Ovary (tissue), 9 donors: ENCODE results near the gene ITLN2. TPM values are rescaled to one million over a fixed set of nuclear protein-coding genes. Genes with fewer than 3 reads are reported as not detected.
"Not testable (repeated sequence)": the region's sequence is repeated elsewhere in the genome, so short reads cannot be mapped to it uniquely, and the experiment has no call there.

ENCODE experiments used
- DNase-seq, 5 donors: peaks; one replicate each; pipeline ENCODE4 v3.0.0-alpha.2; 2019 to 2020
- H3K27ac ChIP-seq, 2 donors: fragments of 200-600 bp; one replicate each; pipeline versions ENCODE4 v1.5.1 to v1.8.0; 2019 to 2022
- H3K27me3 ChIP-seq: fragments of 200-600 bp; one replicate; pipeline ENCODE4 v1.8.0; 2022
- H3K36me3 ChIP-seq: fragments of 200-600 bp; sonication (generic); one replicate; pipeline ENCODE4 v1.5.1; 2019
- H3K4me1 ChIP-seq: one replicate; pipeline ENCODE4 v1.8.1; 2013; ENCODE audit warnings: mild to moderate bottlenecking, moderate library complexity; ENCODE audit not compliant: insufficient read depth
- H3K4me3 ChIP-seq: fragments of 200-600 bp; sonication (generic); one replicate; pipeline ENCODE4 v1.5.1; 2017
- H3K9me3 ChIP-seq, 2 donors: fragments of 200-600 bp in 1 of 2; sonication (generic) in 1 of 2; one replicate each; pipeline versions ENCODE4 v1.5.1 to v1.8.1; 2013 to 2019; ENCODE audit warnings: mild to moderate bottlenecking in 1 of 2, moderate library complexity in 1 of 2
- EP300 ChIP-seq: sonication (generic); formaldehyde crosslinking; IDR thresholded peaks from one replicate; pipeline ENCODE4 v1.6.1; 2017; ENCODE audit warnings: antibody characterized with exemption
- POLR2A ChIP-seq: fragments of 450-650 bp; IDR thresholded peaks from one replicate; pipeline ENCODE4 v1.6.1; 2017; ENCODE audit warnings: antibody characterized with exemption, mild to moderate bottlenecking, moderate library complexity
- WGBS, 3 donors: extraction: QIAGEN DNeasy Blood & Tissue Kit in 1 of 3; methylation state at CpG; one replicate each; pipeline versions ENCODE4 v1.1.5 to v1.1.7; 2013 to 2017; 5-methylcytosine and 5-hydroxymethylcytosine counted together
- intact Hi-C, 4 donors: fragments of 100-400 bp; cut with DNase I; formaldehyde crosslinking; loops; one replicate each; pipeline versions ENCODE4 v1.11.0 to v1.15.1; 2022 to 2023
- polyA plus RNA-seq, 2 donors: library from polyadenylated mRNA; stranded (reverse); fragments of 200-250 nt in 1 of 2; fragments of 350-450 nt in 1 of 2; fragmentation: Illumina TruSeq in 1 of 2; extraction: RNeasy Lipid Tissue Mini Kit (QIAGEN cat#74804) in 1 of 2; gene quantifications; one replicate each; pipeline ENCODE4 v1.2.3, GENCODE V29; 2013 to 2014
- total RNA-seq, 7 donors: library from RNA; depleted of rRNA in 2 of 7; stranded (reverse); fragments of >200 nt in 2 of 7; fragmentation: NEBNext Ultra II Directional in 3 of 7; extraction: Animal tissue kit (Norgen Biotek cat#: 25700) in 3 of 7; gene quantifications; one replicate each; pipeline versions ENCODE4 v1.1.0 to v1.2.4, GENCODE V29; 2016 to 2023
- TF ChIP-seq, protein P1 (sequence below), 3 donors: fragments of 450-650 bp in 2 of 3; fragments of 200-600 bp in 1 of 3; IDR thresholded peaks; one replicate each; pipeline versions ENCODE4 v1.5.1 to v1.8.0; 2016 to 2022; ENCODE audit warnings: antibody characterized with exemption in 3 of 3, mild to moderate bottlenecking in 1 of 3
- donor health status: DM: no; HTN: no; CAD: no; lungs with moderate emphysema.
- donor health status: DM: no; HTN: no; CAD: no.
- donor health status: Bipolar disorder and iron deficiency.
- donor health status: DM: yes; HTN: yes; CAD: no.
- donor health status: DM: no; HTN: no; CAD: no.
- donor health status: DM: yes; HTN: yes; CAD: no.

ITLN2 gene
- total and polyA plus RNA-seq, 9 donors = 0.53 to 7.6 (median 2.3) TPM

DNA sequence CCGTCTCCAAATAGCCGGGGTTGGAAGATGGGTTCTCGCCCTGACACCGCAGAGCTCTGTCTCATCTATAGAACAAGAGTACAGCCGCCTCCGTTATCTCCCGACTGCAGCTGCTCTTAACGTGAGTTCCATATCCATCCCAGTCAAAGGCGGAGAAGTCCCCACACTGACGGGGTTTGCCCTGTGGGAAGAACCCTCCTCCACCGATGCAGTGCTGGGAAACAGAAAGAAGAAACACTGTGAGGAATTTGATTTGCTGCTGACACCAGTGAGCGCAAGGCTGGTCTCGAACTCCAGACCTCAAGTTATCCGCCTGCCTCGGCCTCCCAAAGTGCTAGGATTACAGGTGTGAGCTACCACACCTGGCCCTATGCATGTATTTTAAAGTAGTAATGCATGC lies 9.5 kb downstream of the ITLN2 start:
- H3K4me1 ChIP-seq = peaks cover 4% of the 10 kb centered on the region
- no peak for DNase-seq
- no peak overlapping the region for H3K4me3 ChIP-seq
- H3K36me3 ChIP-seq = no peaks in the 10 kb centered on the region
- TF ChIP-seq, protein P1, sequence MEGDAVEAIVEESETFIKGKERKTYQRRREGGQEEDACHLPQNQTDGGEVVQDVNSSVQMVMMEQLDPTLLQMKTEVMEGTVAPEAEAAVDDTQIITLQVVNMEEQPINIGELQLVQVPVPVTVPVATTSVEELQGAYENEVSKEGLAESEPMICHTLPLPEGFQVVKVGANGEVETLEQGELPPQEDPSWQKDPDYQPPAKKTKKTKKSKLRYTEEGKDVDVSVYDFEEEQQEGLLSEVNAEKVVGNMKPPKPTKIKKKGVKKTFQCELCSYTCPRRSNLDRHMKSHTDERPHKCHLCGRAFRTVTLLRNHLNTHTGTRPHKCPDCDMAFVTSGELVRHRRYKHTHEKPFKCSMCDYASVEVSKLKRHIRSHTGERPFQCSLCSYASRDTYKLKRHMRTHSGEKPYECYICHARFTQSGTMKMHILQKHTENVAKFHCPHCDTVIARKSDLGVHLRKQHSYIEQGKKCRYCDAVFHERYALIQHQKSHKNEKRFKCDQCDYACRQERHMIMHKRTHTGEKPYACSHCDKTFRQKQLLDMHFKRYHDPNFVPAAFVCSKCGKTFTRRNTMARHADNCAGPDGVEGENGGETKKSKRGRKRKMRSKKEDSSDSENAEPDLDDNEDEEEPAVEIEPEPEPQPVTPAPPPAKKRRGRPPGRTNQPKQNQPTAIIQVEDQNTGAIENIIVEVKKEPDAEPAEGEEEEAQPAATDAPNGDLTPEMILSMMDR (IDR thresholded peaks at IDR 0.05) = no peak
- TF ChIP-seq POLR2A (no peak), EP300 (no peak)
- intact Hi-C loops = no loop called here
- 73 to 80% (median 78%) methylated on average over 15 of the region's 15 CpGs for WGBS, 3 donors
- no peaks in the 10 kb centered on the region for H3K27me3 ChIP-seq
- H3K9me3 ChIP-seq = peaks cover 0 to 3% of the 10 kb centered on the region in 2 donors
- H3K27ac ChIP-seq = no peak overlapping the region

- intact Hi-C loops = no loop called here
These were observed 11.7 kb downstream of the ITLN2 start for GRCh38 chr1:160942926-160943325.

GRCh38 chr1:160936666-160937065 lies 17.9 kb downstream of the ITLN2 start:
- H3K27me3 ChIP-seq, H3K36me3 ChIP-seq, H3K9me3 ChIP-seq, DNase-seq, H3K4me1 ChIP-seq, intact Hi-C loops, H3K4me3 ChIP-seq, H3K27ac ChIP-seq: not testable (repeated sequence)
- WGBS, 3 donors = 90 to 95% (median 95%) methylated on average over 16 to 18 of the region's 19 CpGs

More at GRCh38 chr1:160942926-160943325, 11.7 kb downstream of the ITLN2 start:
- Histone ChIP-seq H3K9me3 (peaks cover 0 to 3% of the 10 kb centered on the region in 2 donors), H3K27me3 (no peaks in the 10 kb centered on the region), H3K4me1 (peaks cover 4% of the 10 kb centered on the region), H3K36me3 (no peaks in the 10 kb centered on the region), H3K27ac (no peak overlapping the region), H3K4me3 (no peak overlapping the region)
- 90 to 95% (median 93%) methylated on average over 3 of the region's 3 CpGs for WGBS, 3 donors
- no peak for TF ChIP-seq EP300
- TF ChIP-seq, protein P1 (IDR thresholded peaks at IDR 0.05) = no peak
- TF ChIP-seq POLR2A = no peak
- no peak for DNase-seq

DNA sequence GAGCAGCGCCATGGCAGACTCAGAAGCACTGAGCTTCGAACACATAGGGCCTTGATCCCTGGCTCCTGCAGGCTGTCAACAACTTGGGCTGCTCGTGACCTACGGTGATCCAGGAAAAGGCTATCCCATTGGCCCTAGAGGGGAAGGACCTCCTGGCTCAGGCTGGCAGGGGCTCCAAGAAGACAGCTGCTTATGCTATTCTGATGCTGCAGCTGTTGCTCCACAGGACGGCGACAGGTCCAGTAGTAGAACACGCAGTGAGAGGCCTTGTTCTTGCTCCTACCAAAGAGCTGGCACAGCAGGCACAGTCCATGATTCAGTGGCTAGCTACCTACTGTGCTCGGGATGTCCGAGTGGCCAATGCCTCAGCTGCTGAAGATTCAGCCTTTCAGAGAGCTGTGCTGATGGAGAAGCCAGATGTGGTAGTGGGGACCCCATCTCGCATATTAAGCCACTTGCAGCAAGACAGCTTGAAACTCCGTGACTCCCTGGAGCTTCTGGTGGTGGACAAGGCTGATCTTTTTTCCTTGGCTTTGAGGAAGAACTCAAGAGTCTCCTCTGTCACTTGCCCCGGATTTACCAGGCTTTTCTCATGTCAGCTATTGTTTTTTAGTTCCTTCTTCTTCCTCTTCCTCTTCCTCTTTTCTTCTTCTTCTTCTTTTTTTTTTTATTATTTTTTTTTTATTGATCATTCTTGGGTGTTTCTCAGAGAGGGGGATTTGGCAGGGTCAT lies 18.9 kb downstream of the ITLN2 start:
- peaks cover 0 to 1% of the 10 kb centered on the region in 2 donors for H3K9me3 ChIP-seq
- no peak overlapping the region for H3K27ac ChIP-seq

DNA sequence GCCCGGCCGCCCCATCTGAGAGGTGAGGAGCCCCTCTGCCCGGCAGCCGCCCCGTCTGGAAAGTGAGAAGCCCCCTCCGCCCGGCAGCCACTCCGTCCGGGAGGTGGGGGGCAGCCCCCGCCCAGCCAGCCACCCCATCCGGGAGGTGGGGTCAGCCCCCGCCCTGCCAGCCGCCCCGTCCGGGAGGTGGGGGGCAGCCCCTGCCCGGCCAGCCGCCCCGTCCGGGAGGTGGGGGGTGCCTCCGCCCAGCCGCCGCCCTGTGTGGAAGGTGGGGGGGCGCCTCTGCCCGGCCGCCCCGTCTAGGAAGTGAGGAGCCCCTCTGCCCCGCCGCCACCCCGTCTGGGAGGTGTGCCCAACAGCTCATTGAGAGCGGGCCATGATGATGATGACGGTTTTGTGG lies 21.3 kb downstream of the ITLN2 start:
- H3K9me3 ChIP-seq, H3K4me1 ChIP-seq, intact Hi-C loops, H3K27ac ChIP-seq, H3K36me3 ChIP-seq, H3K4me3 ChIP-seq, DNase-seq, H3K27me3 ChIP-seq: not testable (repeated sequence)
- 92 to 94% (median 93%) methylated on average over 16 to 31 of the region's 31 CpGs for WGBS, 3 donors

More for the DNA sequence above, 18.9 kb downstream of the ITLN2 start:
- WGBS, 3 donors = 89 to 91% (median 90%) methylated on average over 12 of the region's 12 CpGs
- no peak for DNase-seq
- Histone ChIP-seq H3K4me3 (no peak overlapping the region), H3K27me3 (no peaks in the 10 kb centered on the region), H3K36me3 (no peaks in the 10 kb centered on the region), H3K4me1 (no peaks in the 10 kb centered on the region)
- TF ChIP-seq EP300 (no peak), POLR2A (no peak)
- TF ChIP-seq, protein P1 (IDR thresholded peaks at IDR 0.05) = no peak
- intact Hi-C loops = no loop called here
